Activated B cell treated with CpG ODN at 0.5 μM for 24 hours (primary cell): ENCODE results near the gene KERA. TPM values are rescaled to one million over a fixed set of nuclear protein-coding genes. Genes with fewer than 3 reads are reported as not detected.

ENCODE experiments used
- ATAC-seq: fragments of 200-7000 bp; cut with Tn5 transposase; one replicate; pipeline ENCODE4 v1.10.0; 2021; ENCODE audit warnings: low read depth, mild to moderate bottlenecking, moderate library complexity
- CTCF ChIA-PET: fragments of 350-600 bp; sonication (Branson Sonifier 250); formaldehyde crosslinking; loops from one replicate; lab custom pipeline; 2021; ENCODE audit warnings: antibody characterized with exemption; lab: Charles Lee
- POLR2A ChIA-PET: fragments of 350-600 bp; sonication (Branson Sonifier 250); formaldehyde crosslinking; loops from one replicate; lab custom pipeline; 2021; ENCODE audit warnings: antibody characterized with exemption; lab: Charles Lee
- DNase-seq: peaks from one replicate; pipeline ENCODE4 v3.0.0; 2022
- H3K27ac Mint-ChIP-seq: one replicate; pipeline ENCODE4 v1.8.0; 2020; ENCODE audit warnings: mixed read lengths
- H3K27me3 Mint-ChIP-seq: one replicate; pipeline ENCODE4 v1.8.0; 2021; ENCODE audit warnings: mixed read lengths
- H3K36me3 Mint-ChIP-seq: one replicate; pipeline ENCODE4 v1.8.0; 2021; ENCODE audit warnings: low read depth, mixed read lengths
- H3K4me1 Mint-ChIP-seq: one replicate; pipeline ENCODE4 v1.8.0; 2021; ENCODE audit warnings: mixed read lengths
- H3K4me3 Mint-ChIP-seq: one replicate; pipeline ENCODE4 v1.8.0; 2020; ENCODE audit warnings: mild to moderate bottlenecking, mixed read lengths
- H3K9me3 Mint-ChIP-seq: one replicate; pipeline ENCODE4 v1.8.0; 2020; ENCODE audit warnings: mixed read lengths
- intact Hi-C: fragments of 100-400 bp; cut with micrococcal nuclease; formaldehyde crosslinking; loops from one replicate; pipeline ENCODE4 v1.15.1; 2024
- total RNA-seq: library from RNA; stranded (reverse); gene quantifications from 2 replicates; pipeline ENCODE4 v1.2.3, GENCODE V29; 2022
- TF ChIP-seq, protein P1 (sequence below): fragments of 200-600 bp; IDR thresholded peaks from one replicate; pipeline ENCODE4 v1.8.0; 2022; ENCODE audit warnings: antibody characterized with exemption, mild to moderate bottlenecking

KERA gene
- total RNA-seq, 1 donor from 2014 or later = not detected

DNA sequence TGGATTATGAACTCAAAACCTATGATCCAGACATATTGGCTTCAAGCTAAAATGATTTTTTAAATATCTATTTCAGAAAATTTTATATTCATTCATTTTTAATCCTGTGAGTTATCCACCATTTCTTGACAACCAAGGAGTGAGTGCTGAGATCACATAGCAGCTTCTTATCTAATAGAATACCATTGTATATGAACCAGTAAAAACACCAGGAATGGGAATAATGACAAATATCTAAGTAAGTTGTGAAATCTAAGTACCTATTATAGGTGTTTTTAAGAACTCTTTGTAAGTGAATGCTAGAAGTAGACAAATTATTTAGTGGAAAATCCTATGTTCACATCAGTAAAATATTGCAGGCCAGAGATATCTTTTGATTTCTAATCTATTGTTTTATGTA lies 45.3 kb upstream of the KERA start:
- intact Hi-C loops = no loop called here
- ATAC-seq = no peak
- ChIA-PET POLR2A (no interaction called here), CTCF (no interaction called here)
- peaks cover 2% of the 10 kb centered on the region for H3K4me1 Mint-ChIP-seq
- DNase-seq = no peak
- no peaks in the 10 kb centered on the region for H3K27me3 Mint-ChIP-seq
- no peaks in the 10 kb centered on the region for H3K36me3 Mint-ChIP-seq
- H3K9me3 Mint-ChIP-seq = no peaks in the 10 kb centered on the region
- TF ChIP-seq, protein P1, sequence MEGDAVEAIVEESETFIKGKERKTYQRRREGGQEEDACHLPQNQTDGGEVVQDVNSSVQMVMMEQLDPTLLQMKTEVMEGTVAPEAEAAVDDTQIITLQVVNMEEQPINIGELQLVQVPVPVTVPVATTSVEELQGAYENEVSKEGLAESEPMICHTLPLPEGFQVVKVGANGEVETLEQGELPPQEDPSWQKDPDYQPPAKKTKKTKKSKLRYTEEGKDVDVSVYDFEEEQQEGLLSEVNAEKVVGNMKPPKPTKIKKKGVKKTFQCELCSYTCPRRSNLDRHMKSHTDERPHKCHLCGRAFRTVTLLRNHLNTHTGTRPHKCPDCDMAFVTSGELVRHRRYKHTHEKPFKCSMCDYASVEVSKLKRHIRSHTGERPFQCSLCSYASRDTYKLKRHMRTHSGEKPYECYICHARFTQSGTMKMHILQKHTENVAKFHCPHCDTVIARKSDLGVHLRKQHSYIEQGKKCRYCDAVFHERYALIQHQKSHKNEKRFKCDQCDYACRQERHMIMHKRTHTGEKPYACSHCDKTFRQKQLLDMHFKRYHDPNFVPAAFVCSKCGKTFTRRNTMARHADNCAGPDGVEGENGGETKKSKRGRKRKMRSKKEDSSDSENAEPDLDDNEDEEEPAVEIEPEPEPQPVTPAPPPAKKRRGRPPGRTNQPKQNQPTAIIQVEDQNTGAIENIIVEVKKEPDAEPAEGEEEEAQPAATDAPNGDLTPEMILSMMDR = no peak
- H3K27ac Mint-ChIP-seq = no peak overlapping the region
- H3K4me3 Mint-ChIP-seq = no peak overlapping the region

DNA sequence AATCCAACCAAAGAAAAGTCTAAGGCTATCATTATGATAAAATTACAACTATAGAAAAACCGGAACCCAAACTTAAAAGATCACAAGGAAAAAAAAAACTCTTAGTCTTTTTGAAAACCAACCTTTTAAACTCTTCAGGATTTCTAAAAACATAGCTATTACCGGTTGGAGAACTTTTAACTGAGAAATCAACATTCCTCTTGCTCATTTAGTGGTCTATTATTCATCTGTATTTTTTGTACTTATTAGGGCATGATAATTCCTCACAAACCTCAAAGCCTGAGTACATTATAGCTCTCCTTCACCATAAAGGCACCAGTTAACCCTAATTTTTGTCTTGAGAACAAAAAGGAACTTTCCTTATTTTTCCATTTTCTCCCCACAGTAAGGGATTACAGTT lies 43.1 kb upstream of the KERA start:
- Mint-ChIP-seq H3K36me3 (no peaks in the 10 kb centered on the region), H3K4me3 (no peak overlapping the region), H3K4me1 (peaks cover 2% of the 10 kb centered on the region), H3K27ac (no peak overlapping the region), H3K9me3 (no peaks in the 10 kb centered on the region), H3K27me3 (no peaks in the 10 kb centered on the region)
- POLR2A ChIA-PET = no interaction called here
- intact Hi-C loops = no loop called here
- CTCF ChIA-PET = no interaction called here
- ATAC-seq = no peak
- TF ChIP-seq, protein P1 = no peak
- DNase-seq = no peak

DNA sequence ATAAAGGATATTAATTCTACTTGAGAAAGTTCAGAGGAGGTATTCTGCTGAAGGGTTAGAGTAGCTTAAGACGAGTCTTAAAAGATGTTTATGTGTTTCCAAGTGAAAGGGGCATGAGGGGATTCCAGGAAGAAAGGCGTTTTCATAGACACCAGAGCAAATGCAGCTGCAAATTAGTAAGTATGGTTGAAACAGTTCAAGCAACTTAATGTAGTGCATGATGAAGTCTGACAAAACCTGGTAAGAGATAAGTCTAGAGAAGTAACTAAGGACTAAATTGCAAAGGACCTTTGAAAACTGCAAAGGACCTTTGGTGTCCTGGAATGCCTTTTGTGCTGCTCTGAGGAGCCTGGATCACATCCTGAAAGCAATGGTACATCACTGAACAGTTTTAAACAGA lies 42.0 kb upstream of the KERA start:
- H3K27me3 Mint-ChIP-seq = no peaks in the 10 kb centered on the region
- H3K4me3 Mint-ChIP-seq = no peak overlapping the region
- POLR2A ChIA-PET = no interaction called here
- ATAC-seq (no peak), DNase-seq (no peak)
- intact Hi-C loops = no loop called here
- H3K36me3 Mint-ChIP-seq = no peaks in the 10 kb centered on the region
- CTCF ChIA-PET = interaction anchor here (0.6 kb wide), 1 partner anchor 19 kb away, joined by 5 read pairs; no protein-coding TSS in a partner anchor
- H3K27ac Mint-ChIP-seq = no peak overlapping the region
- TF ChIP-seq, protein P1 = no peak
- no peaks in the 10 kb centered on the region for H3K9me3 Mint-ChIP-seq
- peaks cover 2% of the 10 kb centered on the region for H3K4me1 Mint-ChIP-seq

DNA sequence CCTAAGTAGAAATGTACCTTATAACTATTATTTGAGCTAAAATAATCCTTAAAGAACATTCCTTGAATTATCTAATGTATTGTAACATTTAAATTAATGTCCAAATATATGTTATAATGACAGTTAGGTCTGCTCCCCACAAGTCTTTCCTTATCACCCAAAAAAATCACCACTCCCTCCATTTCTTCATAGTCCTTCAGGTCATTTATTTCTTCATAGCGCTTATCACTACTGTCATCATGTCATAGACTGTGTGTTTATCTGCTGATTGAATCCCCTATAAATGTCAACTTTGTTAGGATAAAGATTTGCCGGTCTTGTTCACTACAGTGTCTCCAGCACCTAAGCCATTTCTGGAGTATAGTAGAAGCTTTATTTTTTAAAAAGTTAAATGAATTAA lies 41.5 kb upstream of the KERA start:
- CTCF ChIA-PET = no interaction called here
- H3K4me3 Mint-ChIP-seq = no peak overlapping the region
- peaks cover 2% of the 10 kb centered on the region for H3K4me1 Mint-ChIP-seq
- no peaks in the 10 kb centered on the region for H3K36me3 Mint-ChIP-seq
- intact Hi-C loops = no loop called here
- H3K27me3 Mint-ChIP-seq = no peaks in the 10 kb centered on the region
- DNase-seq = no peak
- POLR2A ChIA-PET = no interaction called here
- TF ChIP-seq, protein P1 = no peak
- no peak for ATAC-seq
- H3K9me3 Mint-ChIP-seq = no peaks in the 10 kb centered on the region
- H3K27ac Mint-ChIP-seq = no peak overlapping the region

DNA sequence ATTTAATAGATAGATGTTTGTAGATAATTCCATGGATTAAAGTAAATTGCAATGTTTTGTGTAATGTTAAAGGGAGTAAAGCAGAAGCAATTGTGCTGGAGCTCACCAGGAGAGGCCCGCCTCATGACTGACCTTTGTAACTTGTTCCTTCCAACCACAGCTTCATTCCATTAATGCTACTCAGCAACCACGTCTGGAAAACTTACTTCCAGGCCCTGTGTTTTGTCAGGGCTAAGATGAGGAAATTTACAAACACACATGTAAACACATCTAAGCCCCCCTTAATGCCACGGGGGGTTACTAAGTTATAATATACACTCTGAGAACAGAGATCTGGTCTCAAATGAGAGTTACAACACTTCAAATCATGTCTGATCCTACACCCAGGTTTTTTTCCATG lies 41.1 kb upstream of the KERA start:
- Mint-ChIP-seq H3K4me3 (no peak overlapping the region), H3K27me3 (no peaks in the 10 kb centered on the region), H3K4me1 (peaks cover 2% of the 10 kb centered on the region), H3K36me3 (no peaks in the 10 kb centered on the region), H3K9me3 (no peaks in the 10 kb centered on the region), H3K27ac (no peak overlapping the region)
- intact Hi-C loops = no loop called here
- POLR2A ChIA-PET = no interaction called here
- CTCF ChIA-PET = no interaction called here
- DNase-seq = no peak
- TF ChIP-seq, protein P1 = no peak
- ATAC-seq = no peak
